Prostate gland (tissue), 2 donors: ENCODE results near the gene OSBP2. TPM values are rescaled to one million over a fixed set of nuclear protein-coding genes. Genes with fewer than 3 reads are reported as not detected.

Experiments used
- DNase-seq: peaks from one replicate; pipeline ENCODE4 v3.0.0-alpha.2; 2019; ENCODE audit warnings: low spot score
- H3K27ac ChIP-seq, 2 donors: fragments of 200-600 bp; sonication (generic); 2 replicates each; pipeline ENCODE4 v1.5.1; 2017 to 2019
- H3K27me3 ChIP-seq: fragments of 200-600 bp; sonication (generic); replicated peaks from 2 replicates; pipeline ENCODE4 v1.5.1; 2019; ENCODE audit not compliant: insufficient read depth
- H3K36me3 ChIP-seq, 2 donors: fragments of 200-600 bp; sonication (generic); 1 replicate in 1 of 2; 2 replicates in 1 of 2; pipeline versions ENCODE4 v1.5.1 to v1.8.1; 2017 to 2019
- H3K4me1 ChIP-seq: fragments of 200-600 bp; sonication (generic); replicated peaks from 2 replicates; pipeline ENCODE4 v1.5.1; 2019
- H3K4me3 ChIP-seq, 2 donors: fragments of 200-600 bp; sonication (generic); 2 replicates each; pipeline ENCODE4 v1.5.1; 2017 to 2019
- H3K9me3 ChIP-seq: fragments of 200-600 bp; sonication (generic); 2 replicates; pipeline ENCODE4 v1.5.1; 2017
- POLR2A ChIP-seq: fragments of 450-650 bp; IDR thresholded peaks from one replicate; pipeline ENCODE4 v1.6.1; 2016; ENCODE audit warnings: antibody characterized with exemption, mild to moderate bottlenecking
- POLR2AphosphoS5 ChIP-seq: sonication (generic); formaldehyde crosslinking; IDR thresholded peaks from one replicate; pipeline ENCODE4 v1.6.1; 2017; ENCODE audit warnings: antibody characterized with exemption
- WGBS: methylation state at CpG from one replicate; pipeline ENCODE4 v1.1.5; 2018; 5-methylcytosine and 5-hydroxymethylcytosine counted together
- intact Hi-C: fragments of 100-400 bp; cut with DNase I; formaldehyde crosslinking; loops from one replicate; pipeline ENCODE4 v1.14.2; 2022
- total RNA-seq, 2 donors: library from RNA; depleted of rRNA; stranded (reverse); fragments of >200 nt; gene quantifications; one replicate each; pipeline ENCODE4 v1.1.0, GENCODE V29; 2016
- TF ChIP-seq, protein P1 (sequence below), 4 experiments: fragments of 200-600 bp in 2 of 4; fragments of 450-650 bp in 2 of 4; sonication (generic) in 2 of 4; IDR thresholded peaks; 1 replicate in 3 of 4; 2 replicates in 1 of 4; pipeline ENCODE4 v1.5.1; 2016 to 2019; ENCODE audit warnings: antibody characterized with exemption in 4 of 4, mild to moderate bottlenecking in 2 of 4, moderate library complexity in 2 of 4

OSBP2 gene
- total RNA-seq, 2 donors from 2014 or later, result 4.5 to 16.2 TPM

DNA sequence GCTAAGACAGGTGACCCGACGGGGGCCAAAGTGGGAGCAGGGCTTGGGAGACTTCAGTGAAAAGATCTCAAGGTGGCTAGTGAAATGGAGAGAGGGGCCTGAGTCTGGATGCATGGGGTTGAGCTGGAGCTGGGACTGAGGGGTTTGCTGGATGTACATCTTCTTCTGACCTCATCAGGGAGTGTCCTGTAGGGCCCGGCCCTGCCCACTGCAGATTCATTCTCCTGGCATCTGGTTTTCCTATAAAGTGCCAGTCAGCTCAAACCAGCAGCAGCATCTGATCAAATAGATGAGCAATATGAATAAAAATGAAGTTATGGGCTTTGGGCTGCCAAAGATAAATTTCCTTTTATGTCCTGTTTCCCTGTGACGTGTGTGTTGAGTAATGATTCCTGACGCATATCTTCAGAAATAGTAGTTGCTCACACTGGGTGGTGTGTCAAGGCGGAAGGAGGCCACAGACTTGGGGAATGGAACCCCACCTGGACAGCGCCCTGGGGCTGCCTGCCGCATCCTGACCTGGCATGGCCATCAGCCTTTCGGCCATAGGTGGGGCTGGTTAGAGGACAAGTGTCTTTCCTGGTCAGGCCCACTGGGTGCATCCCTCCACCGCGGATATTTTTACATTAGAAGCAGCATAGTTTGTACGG is 135.4 kb downstream of the OSBP2 start:
- TF ChIP-seq POLR2AphosphoS5 (no peak), POLR2A (no peak)
- TF ChIP-seq, protein P1, sequence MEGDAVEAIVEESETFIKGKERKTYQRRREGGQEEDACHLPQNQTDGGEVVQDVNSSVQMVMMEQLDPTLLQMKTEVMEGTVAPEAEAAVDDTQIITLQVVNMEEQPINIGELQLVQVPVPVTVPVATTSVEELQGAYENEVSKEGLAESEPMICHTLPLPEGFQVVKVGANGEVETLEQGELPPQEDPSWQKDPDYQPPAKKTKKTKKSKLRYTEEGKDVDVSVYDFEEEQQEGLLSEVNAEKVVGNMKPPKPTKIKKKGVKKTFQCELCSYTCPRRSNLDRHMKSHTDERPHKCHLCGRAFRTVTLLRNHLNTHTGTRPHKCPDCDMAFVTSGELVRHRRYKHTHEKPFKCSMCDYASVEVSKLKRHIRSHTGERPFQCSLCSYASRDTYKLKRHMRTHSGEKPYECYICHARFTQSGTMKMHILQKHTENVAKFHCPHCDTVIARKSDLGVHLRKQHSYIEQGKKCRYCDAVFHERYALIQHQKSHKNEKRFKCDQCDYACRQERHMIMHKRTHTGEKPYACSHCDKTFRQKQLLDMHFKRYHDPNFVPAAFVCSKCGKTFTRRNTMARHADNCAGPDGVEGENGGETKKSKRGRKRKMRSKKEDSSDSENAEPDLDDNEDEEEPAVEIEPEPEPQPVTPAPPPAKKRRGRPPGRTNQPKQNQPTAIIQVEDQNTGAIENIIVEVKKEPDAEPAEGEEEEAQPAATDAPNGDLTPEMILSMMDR (IDR thresholded peaks at IDR 0.05), result no peak
- H3K9me3 ChIP-seq, result no peaks in the 10 kb centered on the region
- WGBS, result 79% methylated on average over 12 of the region's 12 CpGs
- H3K4me1 ChIP-seq, result no peaks in the 10 kb centered on the region
- H3K27me3 ChIP-seq, result no peaks in the 10 kb centered on the region
- H3K27ac ChIP-seq, result no peak overlapping the region
- intact Hi-C loops, result no loop called here
- H3K36me3 ChIP-seq, result no peaks in the 10 kb centered on the region
- H3K4me3 ChIP-seq, result no peak overlapping the region
- DNase-seq, result no peak

DNA sequence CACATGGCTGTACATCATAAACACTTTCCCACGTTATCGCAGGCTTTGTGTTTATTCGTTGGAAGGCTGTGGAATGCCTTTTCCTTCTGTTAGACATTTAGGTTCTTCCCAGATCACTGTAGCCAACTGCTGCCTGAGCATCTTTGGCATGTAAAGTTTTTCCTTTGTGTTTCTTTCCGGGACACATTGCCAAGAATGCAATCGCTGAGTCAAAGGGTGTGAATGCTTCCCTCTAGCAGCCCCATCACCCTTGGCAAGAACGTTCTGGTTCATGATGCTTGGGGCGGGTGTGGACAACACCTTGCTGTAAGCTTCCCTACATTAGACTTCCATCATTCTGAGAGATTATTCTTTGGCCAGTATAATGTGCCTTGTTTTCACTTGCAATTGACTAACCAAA is 136.2 kb downstream of the OSBP2 start:
- no peak overlapping the region for H3K27ac ChIP-seq
- H3K4me3 ChIP-seq, result no peak overlapping the region
- no peaks in the 10 kb centered on the region for H3K9me3 ChIP-seq
- H3K36me3 ChIP-seq, result no peaks in the 10 kb centered on the region
- intact Hi-C loops, result no loop called here
- H3K4me1 ChIP-seq, result no peaks in the 10 kb centered on the region
- TF ChIP-seq, protein P1 (IDR thresholded peaks at IDR 0.05), result no peak
- TF ChIP-seq POLR2A (no peak), POLR2AphosphoS5 (peak; percentile 71)
- peak; percentile 24 for DNase-seq
- H3K27me3 ChIP-seq, result no peaks in the 10 kb centered on the region
- WGBS, result 19% methylated on average over 7 of the region's 7 CpGs

DNA sequence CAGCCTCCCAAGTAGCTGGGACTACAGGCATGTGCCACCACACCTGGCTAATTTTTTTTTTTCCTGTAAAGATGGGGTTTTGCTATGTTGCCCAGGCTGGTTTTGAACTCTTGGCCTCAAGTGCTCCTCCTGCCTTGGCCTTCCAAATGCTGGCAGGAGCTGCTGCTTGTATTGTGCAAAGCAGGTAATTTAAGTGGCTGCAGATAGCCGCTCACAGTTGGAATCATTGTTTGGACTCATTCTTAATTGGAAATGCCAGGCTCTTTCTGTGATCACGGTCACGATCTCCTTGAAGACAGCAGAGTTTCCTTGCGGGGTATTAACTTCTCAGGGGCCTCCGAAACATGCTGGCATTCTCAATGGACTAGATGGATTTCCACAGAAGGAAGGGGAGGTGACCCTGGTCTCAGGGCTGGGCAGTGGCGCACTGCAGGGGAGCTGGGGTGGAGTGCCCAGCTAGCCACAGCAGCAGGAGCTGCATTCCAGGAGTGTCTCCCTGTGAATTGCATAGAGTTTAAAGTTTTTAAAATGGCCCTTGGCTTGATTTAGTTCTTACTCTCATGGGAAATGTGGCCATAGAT is 137.8 kb downstream of the OSBP2 start:
- no peaks in the 10 kb centered on the region for H3K4me1 ChIP-seq
- DNase-seq, result no peak
- no peaks in the 10 kb centered on the region for H3K9me3 ChIP-seq
- no peaks in the 10 kb centered on the region for H3K36me3 ChIP-seq
- H3K27me3 ChIP-seq, result no peaks in the 10 kb centered on the region
- 96% methylated on average over 6 of the region's 6 CpGs for WGBS
- intact Hi-C loops, result no loop called here
- H3K27ac ChIP-seq, result no peak overlapping the region
- TF ChIP-seq POLR2AphosphoS5 (no peak), POLR2A (no peak)
- TF ChIP-seq, protein P1 (IDR thresholded peaks at IDR 0.05), result no peak
- no peak overlapping the region for H3K4me3 ChIP-seq

DNA sequence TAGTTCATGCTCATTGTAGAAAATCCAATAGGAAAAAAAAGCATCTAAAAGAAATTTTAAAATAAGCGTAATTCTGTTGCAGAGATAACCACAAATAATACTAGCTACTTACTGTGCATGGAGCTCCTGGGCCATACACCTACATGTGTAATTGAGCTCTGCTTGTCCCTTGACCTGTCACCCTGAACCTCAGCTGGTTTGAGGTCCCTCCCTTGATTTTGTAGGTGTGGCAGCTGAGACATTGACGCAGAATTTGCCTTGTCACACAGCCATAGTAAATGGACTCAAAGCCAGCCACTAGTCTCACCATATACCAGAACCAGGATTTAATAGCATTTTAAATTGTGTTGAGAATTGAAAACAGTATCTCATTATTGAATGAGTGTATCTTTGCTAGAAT is 138.6 kb downstream of the OSBP2 start:
- Histone ChIP-seq H3K4me1 (no peaks in the 10 kb centered on the region), H3K4me3 (no peak overlapping the region), H3K9me3 (no peaks in the 10 kb centered on the region), H3K36me3 (no peaks in the 10 kb centered on the region), H3K27me3 (no peaks in the 10 kb centered on the region), H3K27ac (no peak overlapping the region)
- TF ChIP-seq, protein P1 (IDR thresholded peaks at IDR 0.05), result no peak
- TF ChIP-seq POLR2A, result no peak
- no peak for TF ChIP-seq POLR2AphosphoS5
- no peak for DNase-seq
- WGBS, result 71% methylated on average over 2 of the region's 2 CpGs
- intact Hi-C loops, result no loop called here

DNA sequence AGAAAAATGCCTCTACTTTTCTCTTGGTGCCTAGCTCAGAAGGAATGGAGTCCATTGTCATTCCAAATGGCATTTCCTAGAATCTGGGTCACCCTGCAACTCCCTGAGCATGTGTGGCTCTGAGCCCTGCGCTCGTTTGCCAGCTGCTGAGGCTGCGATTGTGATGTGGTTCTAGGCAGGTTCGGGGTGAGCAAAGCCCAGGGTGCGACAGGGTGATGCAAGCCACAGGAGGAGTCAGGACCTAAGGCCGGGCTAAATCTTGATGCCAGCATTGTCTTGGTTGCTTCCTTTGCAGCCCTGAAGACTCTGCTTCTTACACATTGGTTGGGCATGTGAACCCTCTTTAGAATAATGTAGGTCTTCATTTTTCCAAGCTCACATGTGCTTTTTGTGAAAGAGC is 142.9 kb downstream of the OSBP2 start:
- WGBS, result 73% methylated on average over 6 of the region's 6 CpGs
- no peak overlapping the region for H3K4me3 ChIP-seq
- no peak for DNase-seq
- TF ChIP-seq, protein P1 (IDR thresholded peaks at IDR 0.05), result no peak
- TF ChIP-seq POLR2A (no peak), POLR2AphosphoS5 (no peak)
- intact Hi-C loops, result no loop called here
- no peaks in the 10 kb centered on the region for H3K27me3 ChIP-seq
- no peaks in the 10 kb centered on the region for H3K4me1 ChIP-seq
- no peak overlapping the region for H3K27ac ChIP-seq
- H3K36me3 ChIP-seq, result no peaks in the 10 kb centered on the region
- no peaks in the 10 kb centered on the region for H3K9me3 ChIP-seq
